Spinal cord (tissue), 10 donors: ENCODE measurements around the gene ATP8B1. TPM values are rescaled to one million over a fixed set of nuclear protein-coding genes. Genes with fewer than 3 reads are reported as not detected.

Experiments used
- DNase-seq, 6 donors: peaks; one replicate each; pipeline versions ENCODE4 v3.0.0 to v3.0.0-alpha.2; 2013 to 2015; ENCODE audit warnings: low spot score in 6 of 6, low read depth in 4 of 6
- H3K27ac ChIP-seq: one replicate; pipeline ENCODE4 v1.5.1; 2013; ENCODE audit warnings: low read depth, low read length, control low read depth
- H3K27me3 ChIP-seq: one replicate; pipeline ENCODE4 v1.6.1; 2013; ENCODE audit warnings: low read length; ENCODE audit not compliant: control insufficient read depth, insufficient read depth
- H3K36me3 ChIP-seq: one replicate; pipeline ENCODE4 v1.6.1; 2013; ENCODE audit warnings: low read length; ENCODE audit not compliant: control insufficient read depth, insufficient read depth
- H3K4me1 ChIP-seq: one replicate; pipeline ENCODE4 v1.6.1; 2013; ENCODE audit warnings: low read length; ENCODE audit not compliant: control insufficient read depth, insufficient read depth
- H3K4me3 ChIP-seq: one replicate; pipeline ENCODE4 v1.5.1; 2013; ENCODE audit warnings: low read depth, low read length, control low read depth
- H3K9me3 ChIP-seq: one replicate; pipeline ENCODE4 v1.6.1; 2013; ENCODE audit warnings: low read length; ENCODE audit not compliant: control insufficient read depth, insufficient read depth
- WGBS: methylation state at CpG from one replicate; pipeline ENCODE4 v1.1.5; 2013; ENCODE audit warnings: missing lambda C conversion rate; ENCODE audit not compliant: insufficient coverage; 5-methylcytosine and 5-hydroxymethylcytosine counted together
- polyA plus RNA-seq, 2 donors: library from polyadenylated mRNA; unstranded; fragments of 120-200 nt; gene quantifications; one replicate each; pipeline ENCODE4 v1.2.1, GENCODE V29; 2013; ENCODE audit not compliant: insufficient read length in 2 of 2
- total RNA-seq, 2 donors: library from RNA; depleted of rRNA in 1 of 2; stranded (reverse); fragments of 120-200 nt in 1 of 2; fragments of >200 nt in 1 of 2; gene quantifications; one replicate each; pipeline versions ENCODE4 v1.2.3 to v1.2.4, GENCODE V29; 2013 to 2014
- donor health status: healthy.

Gene ATP8B1
- total and polyA plus RNA-seq, 4 donors: 1.7 to 14.4 (median 7.7) TPM

DNA sequence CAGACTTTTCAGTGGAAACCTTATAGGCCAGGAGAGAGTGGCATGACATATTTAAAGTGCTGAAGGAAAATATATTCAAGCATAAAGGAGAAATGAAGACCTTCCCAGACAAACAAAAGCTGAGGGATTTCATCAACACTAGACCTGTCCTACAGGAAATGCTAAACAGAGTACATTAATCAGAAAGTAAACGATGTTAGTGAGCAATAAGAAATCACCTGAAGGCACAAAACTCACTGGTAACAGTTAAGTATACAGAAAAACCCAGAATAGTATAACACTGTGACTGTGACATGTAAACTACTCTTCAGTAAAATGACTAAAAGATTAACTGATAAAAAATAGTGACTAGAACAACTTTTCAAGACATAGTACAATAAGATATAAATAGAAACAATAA, 87.4 kb downstream of the ATP8B1 start:
- no peaks in the 10 kb centered on the region for H3K27me3 ChIP-seq
- H3K9me3 ChIP-seq: peaks cover 2% of the 10 kb centered on the region
- no peak overlapping the region for H3K27ac ChIP-seq
- no peaks in the 10 kb centered on the region for H3K36me3 ChIP-seq
- no peak overlapping the region for H3K4me3 ChIP-seq
- no CpG with 5 or more reads among the region's 1 CpG for WGBS
- DNase-seq: no peak
- peaks cover 13% of the 10 kb centered on the region for H3K4me1 ChIP-seq

DNA sequence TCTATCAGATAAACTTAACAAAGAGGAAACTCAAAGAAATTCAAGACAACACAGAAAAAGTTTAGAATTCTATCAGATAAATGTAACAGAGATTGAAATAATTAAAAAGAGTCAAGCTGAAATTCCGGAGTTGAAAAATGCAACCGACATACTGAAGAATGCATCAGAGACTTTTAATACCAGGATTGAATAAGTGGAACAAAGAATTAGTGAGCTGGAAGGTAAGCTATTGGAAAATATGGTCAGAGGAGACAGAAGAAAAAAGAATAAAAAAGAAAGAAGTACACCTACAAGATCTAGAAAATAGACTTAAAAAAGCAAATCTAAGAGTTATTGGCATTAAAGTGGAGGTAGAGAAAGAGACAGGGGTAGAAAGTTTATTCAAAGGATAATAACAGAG, 88.0 kb downstream of the ATP8B1 start:
- no CpG with 5 or more reads among the region's 2 CpGs for WGBS
- no peak for DNase-seq

DNA sequence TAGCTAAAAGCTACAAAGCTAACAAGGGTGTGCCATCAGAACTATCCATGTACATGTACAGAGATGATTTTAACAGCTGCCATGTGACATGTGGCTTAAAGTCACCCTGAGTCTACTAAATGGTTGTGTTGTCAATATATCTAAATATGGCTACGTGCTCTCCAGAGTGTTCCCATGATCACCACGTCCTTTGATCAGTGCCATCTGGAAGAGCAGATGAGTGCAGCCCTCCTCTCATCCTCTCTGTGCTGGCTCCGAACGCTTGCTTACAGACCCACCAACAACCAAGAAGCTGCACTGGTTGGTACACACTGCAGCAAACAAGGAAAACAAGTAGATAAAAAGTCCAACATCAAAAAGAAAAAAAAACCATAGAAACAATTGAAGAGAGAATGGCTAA, 92.9 kb downstream of the ATP8B1 start:
- peaks cover 13% of the 10 kb centered on the region for H3K4me1 ChIP-seq
- 49% methylated on average over 2 of the region's 4 CpGs for WGBS
- no peak overlapping the region for H3K27ac ChIP-seq
- H3K36me3 ChIP-seq: no peaks in the 10 kb centered on the region
- no peaks in the 10 kb centered on the region for H3K9me3 ChIP-seq
- H3K4me3 ChIP-seq: no peak overlapping the region
- peak in 2 of 6 donors; percentile 5 to 47 for DNase-seq
- H3K27me3 ChIP-seq: no peaks in the 10 kb centered on the region

More for the DNA sequence above, 88.0 kb downstream of the ATP8B1 start:
- Histone ChIP-seq H3K9me3 (peaks cover 2% of the 10 kb centered on the region), H3K27me3 (no peaks in the 10 kb centered on the region), H3K27ac (no peak overlapping the region), H3K4me3 (no peak overlapping the region), H3K36me3 (no peaks in the 10 kb centered on the region), H3K4me1 (peaks cover 13% of the 10 kb centered on the region)

DNA sequence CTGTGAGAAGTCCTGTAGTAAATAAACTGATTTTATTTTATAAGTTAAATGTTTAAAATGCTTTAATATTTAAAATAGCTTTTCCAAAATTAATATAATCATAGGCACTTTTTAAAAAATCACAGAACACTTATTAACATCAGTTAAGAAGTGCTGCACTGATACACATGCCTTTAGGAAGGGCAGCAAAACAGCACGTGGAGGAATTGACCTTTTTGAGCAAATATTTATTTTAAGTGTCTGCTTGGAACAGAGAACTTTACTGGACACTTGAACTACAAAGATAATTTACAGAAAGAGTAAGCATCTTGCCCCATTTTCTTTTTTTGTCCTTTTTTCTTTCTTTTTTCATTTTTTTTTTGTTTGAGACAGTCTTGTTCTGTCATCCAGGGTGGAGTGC, 93.8 kb downstream of the ATP8B1 start:
- Histone ChIP-seq H3K4me1 (peaks cover 13% of the 10 kb centered on the region), H3K27me3 (no peaks in the 10 kb centered on the region), H3K4me3 (no peak overlapping the region), H3K9me3 (no peaks in the 10 kb centered on the region), H3K27ac (no peak overlapping the region), H3K36me3 (no peaks in the 10 kb centered on the region)
- WGBS: no CpG with 5 or more reads among the region's 1 CpG
- DNase-seq: no peak

DNA sequence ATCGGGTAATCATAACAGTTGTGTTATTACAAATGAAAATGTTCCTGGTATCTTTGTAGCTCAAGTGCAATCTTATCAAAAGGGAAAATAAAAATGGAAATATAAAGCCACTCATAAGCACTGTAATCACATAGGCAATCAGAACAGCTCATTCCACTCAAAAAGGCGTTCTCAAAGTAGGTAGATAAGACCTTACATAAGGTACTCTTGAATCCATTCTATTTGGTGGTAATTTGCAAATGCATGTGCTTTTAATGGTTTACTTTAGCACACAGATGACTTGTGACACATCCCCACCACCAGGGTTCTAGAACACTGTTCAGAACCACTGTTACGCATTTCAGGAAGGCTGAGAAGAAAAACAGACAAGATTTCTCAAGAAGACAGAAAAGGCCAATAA, 94.8 kb downstream of the ATP8B1 start:
- no CpG with 5 or more reads among the region's 3 CpGs for WGBS
- no peak for DNase-seq
- Histone ChIP-seq H3K27me3 (no peaks in the 10 kb centered on the region), H3K9me3 (no peaks in the 10 kb centered on the region), H3K36me3 (no peaks in the 10 kb centered on the region), H3K4me3 (no peak overlapping the region), H3K4me1 (peaks cover 13% of the 10 kb centered on the region), H3K27ac (no peak overlapping the region)

DNA sequence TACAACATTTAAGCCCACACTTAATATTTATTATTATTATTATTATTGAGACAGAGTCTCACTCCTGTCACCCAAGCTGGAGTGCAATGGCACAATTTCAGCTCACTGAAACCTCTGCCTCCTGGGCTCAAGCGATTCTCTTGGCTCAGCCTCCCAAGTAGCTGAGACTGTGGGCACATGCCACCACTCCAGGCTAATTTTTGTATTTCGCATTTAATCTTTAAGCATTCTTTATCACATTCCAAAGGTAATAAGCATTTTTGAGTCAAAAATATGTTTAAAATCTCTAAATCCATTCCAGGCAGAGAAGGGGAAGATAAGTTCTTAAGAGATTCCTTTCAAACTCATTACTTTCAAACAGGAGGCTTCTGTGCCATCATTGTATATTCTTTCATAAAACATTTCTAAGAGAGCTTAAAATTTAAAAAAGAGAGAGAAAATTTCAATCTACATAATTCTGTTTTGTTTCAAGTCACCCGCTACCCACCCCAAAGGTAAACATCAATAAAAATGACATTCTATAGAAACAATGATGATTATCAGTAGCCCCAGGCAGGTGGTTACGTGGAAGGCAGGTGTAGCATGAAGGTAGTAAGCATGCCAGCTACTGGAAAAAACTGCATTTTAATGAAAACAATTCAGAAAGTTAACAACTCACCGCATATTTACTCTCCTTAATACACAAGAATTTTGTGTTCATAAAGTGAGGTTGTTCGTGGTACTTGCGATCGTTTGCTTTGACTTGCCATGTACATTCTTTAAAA, 97.1 kb downstream of the ATP8B1 start:
- H3K9me3 ChIP-seq: no peaks in the 10 kb centered on the region
- no peak overlapping the region for H3K27ac ChIP-seq
- H3K27me3 ChIP-seq: no peaks in the 10 kb centered on the region
- WGBS: 100% methylated on average over 1 of the region's 8 CpGs
- no peak overlapping the region for H3K4me3 ChIP-seq
- no peaks in the 10 kb centered on the region for H3K36me3 ChIP-seq
- no peaks in the 10 kb centered on the region for H3K4me1 ChIP-seq
- no peak for DNase-seq

DNA sequence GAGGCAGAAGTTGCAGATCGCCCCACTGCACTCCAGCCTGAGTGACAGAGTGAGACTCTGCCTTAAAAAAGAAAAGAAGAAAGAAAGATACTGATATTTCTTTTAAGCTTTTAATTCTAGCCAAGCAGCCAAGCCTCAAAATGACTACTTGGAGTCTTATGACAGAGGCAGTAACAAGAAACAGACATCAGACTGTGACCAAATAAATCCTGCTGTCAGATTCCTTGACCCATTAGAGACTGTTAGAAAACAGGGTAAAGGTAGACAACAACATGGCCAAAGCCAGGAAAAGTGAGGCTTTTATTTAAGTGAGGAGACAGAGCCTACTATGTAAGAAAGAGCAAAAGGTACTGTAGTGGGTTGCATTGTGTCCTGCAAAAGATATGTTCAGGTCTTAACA, 98.1 kb downstream of the ATP8B1 start:
- Histone ChIP-seq H3K9me3 (no peaks in the 10 kb centered on the region), H3K4me1 (no peaks in the 10 kb centered on the region), H3K36me3 (no peaks in the 10 kb centered on the region), H3K27me3 (no peaks in the 10 kb centered on the region), H3K4me3 (no peak overlapping the region), H3K27ac (no peak overlapping the region)
- DNase-seq: no peak
- WGBS: 100% methylated on average over 1 of the region's 1 CpG

DNA sequence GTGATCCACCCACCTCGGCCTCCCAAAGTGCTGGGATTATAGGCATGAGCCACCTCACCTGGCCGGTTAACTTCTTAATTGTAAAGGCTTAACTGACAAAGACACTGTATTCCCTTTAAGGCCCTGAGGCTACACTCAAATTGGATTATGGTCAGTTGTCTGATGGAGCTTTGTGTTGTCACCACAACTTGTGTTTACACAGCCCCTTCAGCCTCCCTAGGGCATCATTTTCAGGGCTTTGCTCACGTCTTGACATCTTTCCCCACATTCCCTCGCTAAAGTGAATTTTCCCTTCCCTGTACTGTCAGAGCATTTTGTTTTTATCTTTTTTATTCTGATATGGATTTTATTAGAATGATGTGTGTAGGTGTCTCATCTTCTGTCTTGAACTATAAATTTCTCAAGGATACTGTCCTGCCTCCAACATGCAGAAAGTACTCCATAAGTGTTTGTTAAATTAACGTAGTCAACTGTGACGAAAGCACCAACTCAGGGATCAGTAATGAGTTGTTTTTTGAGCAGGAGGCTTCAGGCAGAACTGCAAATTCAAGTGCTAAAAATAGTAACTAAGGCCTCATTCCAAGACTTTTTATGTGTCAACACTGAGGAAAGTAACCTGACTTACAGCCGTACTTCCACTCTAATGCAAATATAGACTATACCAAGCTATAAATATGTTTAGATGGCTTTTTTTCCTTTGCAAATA, 104.4 kb downstream of the ATP8B1 start:
- no peak overlapping the region for H3K27ac ChIP-seq
- no peaks in the 10 kb centered on the region for H3K27me3 ChIP-seq
- no peaks in the 10 kb centered on the region for H3K4me1 ChIP-seq
- H3K4me3 ChIP-seq: no peak overlapping the region
- H3K9me3 ChIP-seq: no peaks in the 10 kb centered on the region
- no peaks in the 10 kb centered on the region for H3K36me3 ChIP-seq
- WGBS: no CpG with 5 or more reads among the region's 7 CpGs
- DNase-seq: peak in 2 of 6 donors; percentile 65 to 72

DNA sequence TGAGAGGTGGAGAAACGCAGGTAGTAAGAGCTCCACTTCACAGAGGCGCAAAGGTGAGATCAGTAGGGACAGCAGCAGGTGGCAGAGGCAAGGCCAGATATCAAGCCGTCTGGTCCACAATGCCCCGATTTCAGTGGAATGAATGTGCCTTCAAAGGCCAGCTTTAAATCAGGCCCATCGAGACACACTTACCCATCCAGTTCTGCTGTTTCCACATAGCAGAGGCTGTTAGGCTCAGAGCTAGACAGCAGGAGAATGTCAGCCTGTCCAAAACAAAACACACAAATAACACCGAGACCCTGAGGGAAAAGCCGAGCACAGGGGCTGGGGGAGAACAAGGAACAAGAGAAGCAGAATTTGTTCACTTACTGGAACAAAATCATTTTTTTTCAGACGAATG, 105.7 kb downstream of the ATP8B1 start:
- H3K4me3 ChIP-seq: no peak overlapping the region
- no peaks in the 10 kb centered on the region for H3K9me3 ChIP-seq
- no peaks in the 10 kb centered on the region for H3K36me3 ChIP-seq
- no peak overlapping the region for H3K27ac ChIP-seq
- WGBS: 60% methylated on average over 4 of the region's 8 CpGs
- H3K4me1 ChIP-seq: no peaks in the 10 kb centered on the region
- DNase-seq: peak in 2 of 6 donors; percentile 10 to 12
- no peaks in the 10 kb centered on the region for H3K27me3 ChIP-seq

DNA sequence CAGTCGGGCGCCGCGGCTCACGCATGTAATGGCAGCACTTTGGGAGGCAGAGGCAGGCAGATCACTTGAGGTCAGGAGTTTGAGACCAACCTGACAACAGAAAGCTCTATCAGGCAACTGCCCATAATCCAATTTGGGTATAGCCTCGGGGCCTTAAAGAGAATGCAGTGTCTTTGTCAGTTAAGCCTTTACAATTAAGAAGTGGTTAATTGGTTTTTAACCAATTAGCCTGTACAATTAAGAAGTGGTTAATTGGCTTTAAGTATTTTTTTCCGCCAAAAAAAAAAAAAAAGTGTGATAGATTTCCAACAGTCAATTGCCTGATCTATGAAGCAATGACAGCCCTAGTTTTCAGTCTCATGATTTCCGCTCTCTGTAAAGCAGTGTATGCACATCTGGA, 106.8 kb downstream of the ATP8B1 start:
- peak in 2 of 6 donors; percentile 22 to 76 for DNase-seq
- 84% methylated on average over 2 of the region's 8 CpGs for WGBS

More for the DNA sequence above, 106.8 kb downstream of the ATP8B1 start:
- Histone ChIP-seq H3K4me3 (no peak overlapping the region), H3K27ac (no peak overlapping the region), H3K36me3 (no peaks in the 10 kb centered on the region), H3K27me3 (no peaks in the 10 kb centered on the region), H3K4me1 (no peaks in the 10 kb centered on the region), H3K9me3 (no peaks in the 10 kb centered on the region)
